ENCODE data around the gene PRDM1.

The PRDM1 gene

DNA sequence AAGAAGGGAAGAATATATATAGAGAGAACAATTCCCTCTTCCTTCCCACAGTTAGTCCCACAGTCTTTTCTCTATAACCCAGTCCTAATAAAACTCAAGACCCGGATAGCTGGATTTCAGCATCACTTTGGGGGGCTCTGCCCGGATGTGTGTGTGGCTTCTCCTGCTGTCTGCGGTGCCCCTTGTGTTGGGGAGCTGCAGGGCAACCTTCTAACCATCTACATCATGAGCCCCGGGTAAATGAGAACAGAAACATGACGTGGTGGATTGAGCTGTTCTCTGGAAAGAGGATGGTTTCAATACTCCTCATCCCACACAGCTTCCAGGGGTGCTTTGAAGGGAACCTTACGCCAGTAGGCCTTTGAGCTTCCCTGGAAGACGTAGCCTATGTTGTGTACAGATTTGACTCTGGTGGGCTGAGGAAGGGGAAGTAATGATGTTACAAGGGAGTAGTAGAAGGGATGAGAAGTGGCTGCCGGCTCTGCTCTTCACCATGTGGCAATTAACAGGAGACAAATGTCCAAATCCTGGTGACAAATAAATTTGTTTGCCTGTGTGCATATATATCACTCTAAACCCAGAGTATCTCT, 13.5 kb upstream of the PRDM1 start:
- no peak for DNase-seq

DNA sequence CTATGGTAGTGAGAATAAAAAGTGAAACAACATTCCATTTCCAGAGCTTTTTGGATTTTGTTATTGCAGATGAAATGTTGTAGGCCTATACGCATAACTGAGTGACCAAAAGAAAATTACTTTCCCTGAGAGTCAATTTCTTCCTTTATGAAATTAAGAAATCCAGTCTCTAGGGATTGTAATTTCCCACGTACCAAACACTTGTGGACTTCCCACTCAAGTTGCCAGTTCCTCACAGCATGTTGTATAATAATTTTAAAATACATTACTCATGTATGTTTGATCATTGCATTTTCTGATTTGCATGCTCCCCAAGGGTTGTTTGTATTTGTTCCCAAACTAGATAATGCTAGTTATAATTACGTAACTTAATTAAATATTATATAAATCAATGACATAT, 12.0 kb upstream of the PRDM1 start:
- no peak for DNase-seq

DNA sequence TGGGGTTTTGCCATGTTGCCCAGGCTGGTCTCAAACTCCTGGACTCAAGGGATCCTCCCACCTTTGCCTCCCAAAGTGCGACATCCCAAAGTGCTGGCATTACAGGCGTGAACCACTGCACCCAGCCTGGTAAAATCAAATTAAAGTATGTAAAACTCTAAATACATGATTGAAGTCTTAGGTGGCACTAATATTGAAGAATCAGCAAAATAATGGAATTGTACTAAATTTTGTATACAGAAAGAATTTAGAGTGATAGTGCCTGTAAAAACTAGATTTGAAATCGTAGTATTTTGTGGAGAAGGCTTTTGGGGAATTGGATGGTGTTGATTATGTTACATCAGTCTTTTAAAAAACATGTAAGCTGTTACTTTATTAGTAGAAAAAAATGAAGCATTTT, 10.0 kb upstream of the PRDM1 start:
- no peak for DNase-seq

DNA sequence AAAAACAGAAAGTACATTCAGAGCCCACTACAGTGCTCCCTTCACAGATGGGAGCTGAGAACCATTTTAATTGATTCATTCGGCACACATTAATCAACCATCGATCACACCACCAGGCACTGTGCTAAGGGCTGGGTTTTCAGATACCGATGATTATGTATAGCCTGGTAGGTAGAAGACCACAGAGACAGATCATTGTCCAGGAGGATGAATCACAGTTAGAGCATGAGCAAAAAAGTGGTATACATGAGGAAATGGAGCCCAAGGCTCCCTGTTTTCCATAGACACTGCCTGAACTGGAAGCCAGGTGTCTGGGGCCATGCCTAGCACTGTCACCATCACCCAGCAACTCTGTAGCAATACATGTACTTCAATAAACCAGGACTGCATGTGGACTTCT, 9.0 kb upstream of the PRDM1 start:
- no peak for DNase-seq

DNA sequence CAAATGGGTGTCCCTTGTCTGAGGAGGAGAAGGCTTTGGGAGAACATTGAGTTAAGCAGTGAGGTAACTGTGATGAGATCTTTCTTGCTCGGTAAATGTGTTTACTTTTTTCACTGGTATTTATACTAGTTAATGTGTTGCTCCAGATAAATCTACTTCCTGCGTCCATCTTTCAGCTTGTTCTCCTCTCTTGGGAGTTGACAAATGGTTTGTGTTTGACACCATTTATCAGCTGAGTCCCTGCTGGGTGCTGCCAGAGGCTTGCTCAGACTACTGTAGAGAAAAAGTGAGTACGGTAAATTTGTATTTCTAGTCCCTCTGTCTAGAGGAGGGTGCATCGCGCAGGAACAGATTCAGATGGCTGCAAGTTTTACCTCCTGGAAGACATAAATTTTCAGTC, 8.3 kb upstream of the PRDM1 start:
- no peak for DNase-seq

DNA sequence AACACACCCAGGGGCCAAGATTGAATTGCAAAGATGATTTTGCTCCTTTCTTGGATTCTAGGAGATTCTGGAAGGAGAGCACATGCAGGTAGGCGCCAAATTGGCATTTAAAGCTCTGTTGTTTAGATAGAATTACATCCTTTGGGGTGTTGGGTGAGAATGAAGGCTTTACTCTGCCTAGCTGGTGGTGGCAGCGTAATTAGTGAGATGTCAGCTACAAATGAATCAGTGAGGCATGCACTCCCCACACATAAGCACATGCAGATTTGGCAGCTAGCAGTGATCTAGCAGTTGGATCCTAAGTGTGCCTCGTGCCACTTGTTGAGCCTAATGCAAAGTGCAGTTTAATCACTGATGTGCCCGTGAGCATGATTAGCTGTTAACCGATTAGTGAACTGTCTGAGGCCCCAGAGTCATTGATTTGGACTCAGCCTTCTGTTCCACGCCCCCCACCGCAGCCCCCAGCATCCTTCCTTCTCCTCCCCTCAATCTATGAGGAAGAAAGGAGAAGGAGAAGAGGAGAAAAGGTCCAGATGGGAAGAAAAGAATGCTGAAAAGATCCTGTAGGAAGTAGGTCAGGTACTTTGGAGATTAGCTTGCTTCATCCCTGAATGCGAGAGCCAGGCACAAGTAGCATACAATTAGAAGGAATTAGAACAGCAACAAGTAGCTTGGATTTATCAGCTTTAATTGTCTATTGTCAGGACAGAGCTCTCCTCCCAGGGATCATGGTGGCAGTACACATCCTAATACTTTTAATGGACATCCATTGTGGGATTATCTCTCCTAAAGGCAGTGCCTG, 6.0 kb upstream of the PRDM1 start:
- no peak for DNase-seq

DNA sequence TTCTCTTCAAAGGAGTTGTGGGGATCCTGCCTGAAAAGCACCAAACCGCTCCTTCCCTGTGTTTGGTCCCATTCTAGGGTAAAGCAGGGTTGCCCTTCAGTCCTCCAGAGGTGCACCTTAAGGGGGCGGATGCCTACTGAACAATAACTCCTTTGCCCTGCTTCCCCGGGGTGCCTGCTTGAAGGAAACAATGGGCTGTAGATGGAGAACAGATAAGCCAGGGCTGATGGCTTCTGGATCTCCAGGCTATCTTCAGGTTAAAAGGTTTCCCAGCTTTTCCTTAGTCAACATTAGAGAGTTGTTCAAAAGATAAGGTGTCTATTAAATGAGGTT, 5.4 kb upstream of the PRDM1 start:
- no peak for DNase-seq

DNA sequence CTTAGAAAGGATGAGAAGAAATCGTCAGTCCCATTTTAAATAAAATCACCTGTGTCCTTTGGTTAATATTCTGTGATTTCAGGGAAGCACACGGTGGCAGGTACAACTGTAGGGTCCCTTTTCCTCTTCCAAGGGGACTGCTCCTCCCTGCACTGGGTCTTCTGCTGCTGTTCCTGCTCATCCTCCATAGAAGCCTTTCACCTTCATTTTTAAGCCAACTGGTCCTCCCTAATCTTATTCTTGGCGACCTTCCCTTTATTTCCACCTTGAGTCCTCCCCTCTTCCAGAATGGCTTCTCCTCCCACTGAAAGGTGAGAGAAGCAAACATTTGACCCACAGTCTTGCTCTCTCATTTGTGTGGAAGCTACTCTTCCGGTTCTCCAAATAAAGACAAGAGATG, 4.4 kb upstream of the PRDM1 start:
- DNase-seq = no peak

DNA sequence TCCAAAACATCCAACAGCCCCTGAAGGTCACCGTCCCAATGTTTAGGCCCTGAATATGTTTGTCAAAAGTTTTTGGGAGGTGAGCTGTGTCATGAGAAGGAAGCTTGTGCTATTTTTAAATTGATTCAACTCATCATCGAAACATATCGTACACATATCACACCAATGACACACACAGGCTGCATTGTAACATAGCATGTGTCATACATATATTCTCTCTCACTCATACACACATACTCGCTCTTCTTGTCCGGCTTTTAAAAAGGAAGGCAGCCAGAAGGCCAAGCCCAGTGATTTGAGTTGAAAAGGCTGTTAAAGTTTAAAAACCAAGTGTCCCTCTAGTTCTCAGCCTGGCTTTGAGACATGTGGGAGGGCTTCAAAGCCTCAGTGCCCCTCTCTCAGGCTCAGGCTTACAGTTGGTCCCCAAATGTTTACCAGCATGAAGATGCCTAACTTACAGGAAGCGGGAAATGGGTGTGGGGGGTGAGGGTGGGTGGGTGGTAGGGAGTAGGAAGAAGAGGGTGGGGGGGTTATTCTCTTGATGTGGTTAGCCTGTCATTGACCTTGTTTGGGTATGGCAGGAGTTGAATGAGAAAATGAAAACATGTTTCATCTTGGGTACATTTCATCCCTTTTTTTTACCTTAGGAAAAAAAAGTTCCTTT, 3.3 kb upstream of the PRDM1 start:
- DNase-seq = no peak

DNA sequence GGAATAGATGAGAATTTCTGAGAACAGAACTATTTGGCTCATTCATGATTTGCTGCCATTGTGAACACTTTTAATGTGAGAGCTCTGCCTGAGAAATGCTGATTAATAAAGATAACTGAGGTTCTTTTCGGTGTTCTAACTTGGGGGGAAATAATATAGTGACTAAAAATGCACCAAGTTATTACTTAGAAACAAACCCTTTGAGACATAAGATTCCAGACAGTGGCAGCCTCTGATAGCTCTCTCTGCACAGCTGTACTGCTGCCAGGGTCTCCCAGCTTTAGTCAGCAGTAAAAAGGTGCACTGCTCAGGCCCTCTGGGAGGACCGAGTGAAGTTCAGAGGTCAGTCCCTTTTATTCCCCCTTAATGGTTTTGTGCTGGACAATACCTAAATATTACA, 2.5 kb upstream of the PRDM1 start:
- DNase-seq = no peak

DNA sequence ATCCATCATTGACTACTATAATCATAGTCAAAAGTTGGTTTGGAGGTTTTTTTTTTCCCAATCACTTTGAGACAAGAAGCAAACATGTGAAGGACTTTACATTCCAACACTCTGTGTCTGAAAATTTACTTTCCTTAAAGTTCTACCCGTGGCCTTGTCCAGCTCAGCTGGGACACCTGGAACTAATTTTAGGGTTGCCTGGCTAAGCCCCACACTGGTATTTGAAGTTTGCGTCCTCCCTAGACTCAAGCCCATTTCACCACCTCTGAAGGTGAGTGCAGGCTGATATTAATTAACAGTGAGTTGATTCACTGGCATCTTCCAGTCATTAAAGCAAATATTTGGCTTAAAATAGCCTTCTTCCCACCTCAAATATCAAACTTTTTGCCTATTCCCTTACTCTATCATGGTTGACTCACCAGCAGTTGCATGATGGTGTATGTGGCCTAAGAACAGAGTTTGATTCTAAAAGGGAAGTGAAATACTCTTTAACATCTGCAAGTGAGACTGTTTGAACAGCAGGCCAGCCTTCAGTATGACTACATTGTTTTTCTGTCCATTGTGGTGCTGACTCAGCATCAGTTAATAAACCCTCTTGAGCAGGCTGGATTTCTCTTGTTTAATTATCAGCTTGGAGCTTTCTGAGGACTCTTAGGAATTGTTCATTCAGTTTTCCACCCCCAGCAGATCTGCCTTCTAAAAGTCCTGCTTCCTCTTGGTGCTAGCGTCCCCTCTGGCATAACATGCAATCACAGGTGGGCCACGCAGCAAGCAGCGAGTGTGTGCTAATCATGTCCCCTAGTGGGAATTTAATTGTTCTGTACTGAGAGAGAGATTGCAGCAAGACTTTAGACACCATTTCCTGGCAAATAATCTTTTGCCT, 1.8 kb upstream of the PRDM1 start:
- no peak for DNase-seq

DNA sequence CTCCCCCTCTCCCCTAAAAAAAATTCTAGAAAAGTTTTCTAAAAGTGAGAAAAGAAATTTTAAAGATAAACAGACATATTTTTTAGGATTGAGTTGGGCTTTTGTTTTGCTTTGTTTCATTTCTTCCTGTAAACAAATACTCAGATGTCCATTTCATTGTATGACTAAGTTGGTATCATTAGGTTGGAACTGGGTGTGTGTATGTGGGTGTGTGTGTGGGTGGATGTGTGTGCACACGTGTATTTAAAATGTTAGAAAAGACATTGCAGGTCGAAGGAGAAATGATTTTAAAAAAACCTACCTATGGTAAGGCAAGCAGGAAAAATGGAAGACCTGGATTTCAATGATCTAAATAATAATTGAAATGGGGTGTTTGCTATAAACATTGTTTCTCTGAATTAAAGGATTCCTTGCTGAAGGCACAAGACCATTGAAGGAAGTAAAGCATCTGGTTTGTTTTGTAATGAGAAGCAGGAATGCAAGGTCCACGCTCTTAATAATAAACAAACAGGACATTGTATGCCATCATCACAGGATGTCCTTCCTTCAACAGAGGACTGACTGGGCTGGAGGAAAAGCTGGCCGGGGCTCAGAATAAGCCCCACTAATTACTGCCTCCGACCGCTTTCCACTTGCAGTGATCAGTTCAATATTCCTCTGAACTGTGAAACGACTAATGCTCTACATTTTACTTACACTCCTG, 996 bp upstream of the PRDM1 start:
- DNase-seq = no peak

DNA sequence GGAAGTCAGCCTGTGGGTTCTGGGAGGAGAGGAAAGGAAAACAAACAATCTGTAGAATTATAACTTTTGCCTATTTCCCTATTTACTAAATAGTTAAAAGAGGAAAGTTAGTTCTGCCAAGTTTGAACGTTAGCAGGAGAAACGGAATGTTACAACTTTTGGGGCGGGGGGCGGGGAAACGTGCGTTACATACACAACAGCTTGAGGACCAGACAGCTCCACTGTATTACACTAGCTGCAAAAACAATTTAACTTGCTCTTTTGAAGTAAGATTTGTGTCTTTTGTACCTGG, 498 bp upstream of the PRDM1 start:
- DNase-seq = no peak

DNA sequence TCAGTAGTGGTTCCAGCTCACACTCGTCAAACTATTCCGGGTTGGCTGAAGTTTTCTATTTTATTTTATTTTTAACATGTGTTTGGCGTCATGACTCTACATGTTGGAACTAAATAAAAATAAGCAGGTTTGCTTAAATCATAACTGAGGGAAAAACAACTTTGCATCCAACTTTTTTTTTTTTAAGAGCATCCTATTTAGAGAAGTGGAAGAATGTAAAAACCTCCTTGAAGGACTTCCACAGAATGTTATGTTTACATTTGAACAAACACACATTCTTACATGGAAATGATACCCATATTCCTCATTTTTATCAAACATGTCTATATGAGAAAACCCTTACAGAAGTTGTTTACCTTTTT, 659 bp downstream of the PRDM1 start:
- no peak for DNase-seq

DNA sequence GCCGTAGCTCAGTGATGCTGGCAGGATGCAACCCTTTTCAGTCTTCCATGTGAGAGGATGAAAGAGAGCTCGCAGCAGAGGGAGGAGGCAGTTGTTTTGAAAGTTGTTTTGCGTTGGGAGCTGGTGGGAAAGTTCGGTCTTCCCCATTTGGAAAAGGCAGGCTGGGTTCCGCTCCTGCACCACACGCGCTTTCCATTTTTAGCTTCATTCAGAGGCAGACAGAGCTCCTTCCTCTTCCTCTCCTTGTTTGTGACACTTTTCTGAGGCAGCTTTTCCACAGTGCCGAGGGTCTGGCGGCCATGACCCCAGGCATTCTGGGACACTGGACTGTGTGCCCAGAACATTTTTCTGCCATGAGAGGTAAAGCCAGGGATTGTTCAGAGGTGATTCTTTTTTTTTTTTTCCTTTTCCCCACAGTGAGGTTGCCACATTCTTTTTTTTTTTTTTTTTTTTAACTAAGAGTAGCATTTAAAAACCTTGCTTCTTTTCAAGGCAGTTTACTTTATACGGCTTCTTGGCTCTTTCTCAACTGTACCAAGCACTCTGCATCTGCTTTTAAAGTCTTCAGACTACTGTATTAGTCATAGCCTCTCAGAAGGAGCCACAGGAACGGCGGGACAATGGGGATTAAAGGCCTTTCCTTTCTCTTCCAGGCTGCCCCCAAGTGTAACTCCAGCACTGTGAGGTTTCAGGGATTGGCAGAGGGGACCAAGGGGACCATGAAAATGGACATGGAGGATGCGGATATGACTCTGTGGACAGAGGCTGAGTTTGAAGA, 1.6 kb downstream of the PRDM1 start:
- DNase-seq = no peak

DNA sequence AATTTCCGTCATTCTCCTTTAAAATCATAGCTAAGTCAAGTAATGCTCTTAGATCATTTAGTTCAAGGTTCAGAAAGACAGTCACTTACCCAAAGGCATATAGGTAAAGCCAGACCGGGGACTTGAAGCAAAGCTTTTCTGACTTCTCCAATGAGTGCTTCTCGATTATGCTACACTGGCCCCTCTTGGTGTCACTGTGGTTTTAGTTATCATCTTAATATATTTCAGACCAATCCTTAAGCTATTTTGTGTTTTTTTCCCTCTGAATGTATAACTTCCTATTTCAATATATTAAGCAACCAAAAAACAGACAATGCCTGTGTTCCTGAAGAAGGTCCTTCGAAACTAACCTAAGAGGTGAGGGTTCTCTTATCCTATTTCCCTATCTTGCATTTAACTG, 3.9 kb downstream of the PRDM1 start:
- no peak for DNase-seq

DNA sequence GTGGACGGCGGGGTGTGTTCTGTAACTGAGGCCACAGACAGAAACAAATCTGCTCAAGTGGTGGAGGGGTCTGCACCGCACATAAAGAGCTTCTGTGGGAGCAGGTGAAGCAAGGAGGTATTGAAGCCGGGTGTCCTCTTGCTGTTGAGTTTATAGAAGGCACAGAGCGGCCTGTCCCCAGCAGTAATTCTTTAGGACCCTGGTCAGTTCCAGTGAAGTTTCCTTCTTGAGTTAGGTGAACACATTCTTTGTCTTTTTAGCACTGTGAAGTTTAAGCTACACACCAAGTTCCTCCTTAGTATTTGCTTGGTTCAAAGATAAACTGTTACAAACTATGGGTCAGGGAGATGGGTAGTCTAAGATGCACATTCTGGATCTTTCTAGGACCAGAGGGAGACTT, 6.1 kb downstream of the PRDM1 start:
- no peak for DNase-seq

DNA sequence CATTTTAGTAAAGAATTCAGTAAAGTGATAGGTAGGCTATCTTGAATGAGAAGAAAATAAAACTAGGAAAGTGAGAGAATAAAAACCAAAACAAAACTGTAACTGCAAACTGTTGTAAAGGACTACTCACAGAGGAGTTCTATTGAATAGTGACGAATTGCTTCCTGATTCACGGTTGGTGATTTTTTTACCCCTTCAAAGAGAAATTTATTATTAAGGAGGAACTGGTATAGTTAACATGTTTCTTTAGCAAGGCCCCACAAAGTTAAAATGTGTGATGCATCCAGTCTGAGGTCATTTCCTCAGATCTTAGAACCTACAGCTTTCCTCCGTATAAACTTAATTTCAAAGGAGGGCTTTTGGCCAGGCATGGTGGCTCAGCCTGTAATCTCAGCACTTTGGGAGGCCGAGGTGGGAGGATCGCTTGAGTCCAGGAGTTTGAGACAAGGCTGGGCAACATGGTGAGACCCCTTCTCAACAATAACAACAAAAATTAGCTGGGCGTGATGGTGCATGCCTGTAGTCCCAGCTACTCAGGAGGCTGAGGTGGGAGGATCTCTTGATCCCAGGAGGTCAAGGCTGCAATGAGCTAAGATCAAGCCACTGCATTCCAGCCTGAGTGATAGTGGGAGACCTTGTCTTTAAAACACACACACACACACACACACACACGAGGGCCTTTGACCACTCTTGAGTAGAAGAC, 8.3 kb downstream of the PRDM1 start:
- DNase-seq = no peak

DNA sequence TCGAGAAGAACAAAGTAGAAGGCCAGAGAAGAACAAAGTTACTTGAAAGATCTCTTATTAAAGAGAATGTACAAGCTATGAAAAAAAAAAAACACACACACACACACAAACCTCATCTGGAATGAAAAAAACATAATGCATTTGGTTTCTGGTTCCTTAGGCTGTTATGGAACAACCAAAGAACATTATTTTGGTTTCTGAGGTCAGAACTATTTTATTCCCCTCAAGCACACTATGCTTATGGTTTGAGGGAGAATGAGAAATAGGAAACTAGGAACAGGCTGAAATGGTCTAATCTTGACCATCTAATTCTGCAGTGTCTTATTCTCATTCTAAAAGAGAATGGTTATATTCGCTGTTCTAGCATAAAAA, 8.8 kb downstream of the PRDM1 start:
- no peak for DNase-seq

DNA sequence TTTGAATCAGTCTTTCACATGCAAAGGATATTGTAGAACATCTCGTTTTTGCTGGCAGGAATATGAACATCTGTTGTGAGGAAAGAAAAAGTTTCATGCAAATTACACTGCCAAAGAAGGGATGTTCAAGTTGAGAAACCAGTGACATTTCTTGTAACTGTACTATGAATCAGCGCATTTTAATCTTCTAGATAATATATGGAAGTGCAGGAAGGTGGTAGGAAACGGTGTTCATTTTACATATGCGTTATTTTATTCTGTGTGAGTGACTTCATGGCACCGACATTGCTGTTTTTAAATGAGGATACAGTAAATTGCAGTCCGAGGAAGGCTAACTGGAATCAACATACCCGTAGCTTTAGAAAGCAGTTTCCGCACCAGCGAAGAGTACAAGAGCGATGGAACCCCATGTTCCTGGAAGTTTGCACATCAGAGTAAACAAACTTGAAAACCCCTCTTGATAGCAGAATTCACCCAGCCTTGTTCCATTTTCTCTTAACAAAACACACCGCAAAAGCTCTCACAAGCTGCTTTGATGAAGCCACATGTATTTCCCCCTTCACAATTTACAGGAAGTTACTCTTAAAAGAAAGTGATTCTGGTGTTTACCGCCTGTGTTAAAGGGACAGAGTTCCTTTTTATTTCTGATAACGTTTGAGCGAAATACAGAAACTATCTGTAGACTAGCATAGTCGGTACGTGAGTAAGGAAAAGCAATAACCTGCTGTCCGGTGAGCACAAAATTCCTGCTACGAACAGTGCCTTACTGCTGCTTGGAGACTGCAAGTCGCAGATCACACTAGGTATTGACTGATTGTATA, 11.5 kb downstream of the PRDM1 start:
- peak; percentile 58 to 60 for DNase-seq
